Uterus (tissue), 2 donors: Measurements from ENCODE around the gene DCLK2.

Experiments used
- POLR2A ChIP-seq, 2 donors: fragments of 450-650 bp; IDR thresholded peaks; one replicate each; pipeline ENCODE4 v1.6.1; 2016; ENCODE audit warnings: antibody characterized with exemption in 2 of 2, mild to moderate bottlenecking in 1 of 2, moderate library complexity in 1 of 2
- TF ChIP-seq, protein P1 (sequence below), 4 experiments: fragments of 200-600 bp in 2 of 4; fragments of 450-650 bp in 2 of 4; sonication (generic) in 2 of 4; IDR thresholded peaks; one replicate each; pipeline ENCODE4 v1.5.1; 2016 to 2019; ENCODE audit warnings: antibody characterized with exemption in 4 of 4, mild to moderate bottlenecking in 2 of 4, moderate library complexity in 1 of 4

- no peak for TF ChIP-seq POLR2A (IDR thresholded peaks at IDR 0.05)
- TF ChIP-seq, protein P1, sequence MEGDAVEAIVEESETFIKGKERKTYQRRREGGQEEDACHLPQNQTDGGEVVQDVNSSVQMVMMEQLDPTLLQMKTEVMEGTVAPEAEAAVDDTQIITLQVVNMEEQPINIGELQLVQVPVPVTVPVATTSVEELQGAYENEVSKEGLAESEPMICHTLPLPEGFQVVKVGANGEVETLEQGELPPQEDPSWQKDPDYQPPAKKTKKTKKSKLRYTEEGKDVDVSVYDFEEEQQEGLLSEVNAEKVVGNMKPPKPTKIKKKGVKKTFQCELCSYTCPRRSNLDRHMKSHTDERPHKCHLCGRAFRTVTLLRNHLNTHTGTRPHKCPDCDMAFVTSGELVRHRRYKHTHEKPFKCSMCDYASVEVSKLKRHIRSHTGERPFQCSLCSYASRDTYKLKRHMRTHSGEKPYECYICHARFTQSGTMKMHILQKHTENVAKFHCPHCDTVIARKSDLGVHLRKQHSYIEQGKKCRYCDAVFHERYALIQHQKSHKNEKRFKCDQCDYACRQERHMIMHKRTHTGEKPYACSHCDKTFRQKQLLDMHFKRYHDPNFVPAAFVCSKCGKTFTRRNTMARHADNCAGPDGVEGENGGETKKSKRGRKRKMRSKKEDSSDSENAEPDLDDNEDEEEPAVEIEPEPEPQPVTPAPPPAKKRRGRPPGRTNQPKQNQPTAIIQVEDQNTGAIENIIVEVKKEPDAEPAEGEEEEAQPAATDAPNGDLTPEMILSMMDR (IDR thresholded peaks at IDR 0.05): no peak
Observed at GRCh38 chr4:150278206-150278605, 200.0 kb downstream of the DCLK2 start.
